HG03097 (cell line): ENCODE results near the gene MBD3.
"Not testable (repeated sequence)": the region's sequence is repeated elsewhere in the genome, so short reads cannot be mapped to it uniquely, and the experiment has no call there.

Experiments
- ATAC-seq: cut with Tn5 transposase; IDR thresholded peaks from one replicate; pipeline ENCODE4 v1.9.1; 2021; ENCODE audit not compliant: unreplicated experiment, low FRiP score

Gene MBD3, protein sequence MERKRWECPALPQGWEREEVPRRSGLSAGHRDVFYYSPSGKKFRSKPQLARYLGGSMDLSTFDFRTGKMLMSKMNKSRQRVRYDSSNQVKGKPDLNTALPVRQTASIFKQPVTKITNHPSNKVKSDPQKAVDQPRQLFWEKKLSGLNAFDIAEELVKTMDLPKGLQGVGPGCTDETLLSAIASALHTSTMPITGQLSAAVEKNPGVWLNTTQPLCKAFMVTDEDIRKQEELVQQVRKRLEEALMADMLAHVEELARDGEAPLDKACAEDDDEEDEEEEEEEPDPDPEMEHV

DNA sequence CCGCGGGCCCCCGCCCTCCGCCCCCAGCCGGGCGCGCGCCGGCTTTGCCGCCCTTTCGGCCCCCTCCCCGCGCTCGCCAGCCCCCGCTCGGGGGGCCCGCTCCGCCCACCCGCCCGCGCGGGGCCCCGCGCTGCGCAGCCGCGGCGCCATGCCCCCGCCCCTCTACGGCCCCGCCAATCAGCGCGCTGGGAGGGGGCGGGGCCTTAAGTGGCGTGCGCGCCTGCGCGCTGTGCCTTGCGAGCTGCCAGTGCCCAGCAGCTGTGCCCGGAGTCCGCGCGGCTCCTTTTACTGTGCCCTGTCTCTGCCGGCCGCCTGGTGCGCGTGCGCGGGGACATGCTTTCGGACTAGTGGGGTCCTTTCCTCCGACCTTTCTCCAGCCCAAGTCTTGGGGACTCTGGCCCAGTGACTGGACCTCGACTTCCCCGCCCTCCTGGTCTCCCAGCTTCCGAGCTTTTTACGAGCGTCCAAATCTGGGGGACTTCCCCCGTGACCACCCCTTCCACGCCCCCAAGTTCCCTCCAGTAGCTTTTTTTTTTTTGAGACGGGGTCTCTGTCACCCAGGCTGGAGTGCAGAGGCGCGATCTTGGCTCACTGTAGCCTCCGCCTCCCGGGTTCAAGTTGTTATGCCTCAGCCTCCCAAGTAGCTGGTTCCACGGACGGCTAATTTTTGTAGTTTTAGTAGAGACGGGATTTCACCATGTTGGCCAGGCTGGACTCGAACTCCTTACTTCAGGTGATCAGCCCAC, at the start of gene MBD3:
Gene MBD3, minus strand, starts transcription at position 111 of the 746 bp plus-strand sequence. CDS start 234 bp downstream, outside the sequence.
- ATAC-seq = peak; percentile 76

- not testable (repeated sequence) for ATAC-seq
Measured at GRCh38 chr19:1640893-1641448, 48.3 kb upstream of the MBD3 start.

GRCh38 chr19:1636325-1637236, 43.9 kb upstream of the MBD3 start:
- no peak for ATAC-seq

DNA sequence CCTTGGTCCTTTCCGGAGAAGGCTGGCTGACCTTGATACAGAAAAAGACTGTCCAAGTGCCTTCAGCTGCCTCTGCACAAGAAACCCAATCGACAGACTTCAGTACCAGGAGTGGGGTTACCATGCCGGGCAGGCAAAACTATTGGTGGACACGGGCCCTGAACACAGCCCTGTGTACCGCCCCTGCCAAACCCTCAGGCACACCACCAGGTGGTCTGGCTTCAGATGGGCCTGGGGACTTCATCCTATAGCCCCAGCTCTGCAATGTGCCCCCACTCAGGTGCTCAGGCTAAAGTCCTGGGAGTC, 42.2 kb upstream of the MBD3 start:
- no peak for ATAC-seq

DNA sequence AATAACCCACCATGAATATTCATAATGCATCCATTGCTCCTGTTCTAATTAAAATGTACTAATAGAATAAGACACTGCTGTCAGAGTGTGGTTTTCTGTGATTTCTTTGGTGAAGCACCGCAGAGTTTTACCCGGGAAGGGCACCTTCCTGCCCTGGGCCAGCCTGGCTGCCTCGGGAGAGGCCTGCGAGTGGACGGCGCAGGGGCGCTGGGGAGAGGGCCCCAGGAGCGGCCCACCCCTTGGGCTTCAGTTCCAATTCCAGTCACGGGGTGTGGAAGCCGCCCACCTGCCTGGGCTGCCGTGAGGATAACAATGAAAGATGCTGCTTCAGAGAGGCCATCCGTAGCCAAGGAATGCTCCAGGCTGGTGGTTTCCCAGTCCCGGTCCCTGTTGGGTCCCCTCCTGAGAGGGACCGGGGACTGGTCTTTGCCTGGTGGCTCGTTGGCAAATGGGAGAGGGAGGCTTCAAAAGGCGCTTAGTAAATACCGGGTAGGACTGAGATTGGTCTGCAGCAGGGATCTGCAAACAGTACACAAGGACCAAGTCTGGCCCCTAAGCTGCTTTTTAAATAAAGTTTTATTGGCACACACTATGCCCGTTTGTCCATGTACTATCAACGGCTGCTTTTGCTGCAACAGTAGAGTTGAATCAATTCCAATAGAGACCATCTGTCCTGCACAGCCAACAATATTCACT, 41.7 kb upstream of the MBD3 start:
- ATAC-seq = no peak

DNA sequence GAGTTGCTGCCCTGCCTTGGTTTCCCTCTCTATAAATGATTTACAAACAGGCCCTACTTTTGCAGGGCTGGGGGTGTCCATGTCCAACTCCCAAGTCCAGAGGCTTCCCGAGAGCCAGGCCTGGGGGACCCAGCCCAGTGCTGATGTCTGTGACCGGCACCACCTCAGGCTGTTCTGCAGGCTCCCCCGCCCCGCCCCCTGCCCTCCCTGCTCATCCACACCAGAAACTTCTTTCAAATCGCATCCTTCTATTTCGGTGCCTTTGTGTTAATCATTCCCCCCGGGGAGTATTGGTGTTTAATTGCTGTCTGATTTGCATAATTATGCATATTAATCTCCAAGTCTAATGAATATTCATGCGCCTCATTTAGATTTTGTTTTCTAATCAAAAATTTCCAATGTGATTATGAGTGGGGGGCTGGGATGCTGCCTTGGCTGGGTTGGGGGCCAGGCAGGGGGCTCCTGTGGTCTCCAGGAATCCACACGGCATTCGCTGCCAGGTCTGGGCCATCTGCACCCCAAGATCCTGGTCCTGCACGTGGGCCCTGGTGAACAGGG, 40.7 kb upstream of the MBD3 start:
- ATAC-seq = no peak

DNA sequence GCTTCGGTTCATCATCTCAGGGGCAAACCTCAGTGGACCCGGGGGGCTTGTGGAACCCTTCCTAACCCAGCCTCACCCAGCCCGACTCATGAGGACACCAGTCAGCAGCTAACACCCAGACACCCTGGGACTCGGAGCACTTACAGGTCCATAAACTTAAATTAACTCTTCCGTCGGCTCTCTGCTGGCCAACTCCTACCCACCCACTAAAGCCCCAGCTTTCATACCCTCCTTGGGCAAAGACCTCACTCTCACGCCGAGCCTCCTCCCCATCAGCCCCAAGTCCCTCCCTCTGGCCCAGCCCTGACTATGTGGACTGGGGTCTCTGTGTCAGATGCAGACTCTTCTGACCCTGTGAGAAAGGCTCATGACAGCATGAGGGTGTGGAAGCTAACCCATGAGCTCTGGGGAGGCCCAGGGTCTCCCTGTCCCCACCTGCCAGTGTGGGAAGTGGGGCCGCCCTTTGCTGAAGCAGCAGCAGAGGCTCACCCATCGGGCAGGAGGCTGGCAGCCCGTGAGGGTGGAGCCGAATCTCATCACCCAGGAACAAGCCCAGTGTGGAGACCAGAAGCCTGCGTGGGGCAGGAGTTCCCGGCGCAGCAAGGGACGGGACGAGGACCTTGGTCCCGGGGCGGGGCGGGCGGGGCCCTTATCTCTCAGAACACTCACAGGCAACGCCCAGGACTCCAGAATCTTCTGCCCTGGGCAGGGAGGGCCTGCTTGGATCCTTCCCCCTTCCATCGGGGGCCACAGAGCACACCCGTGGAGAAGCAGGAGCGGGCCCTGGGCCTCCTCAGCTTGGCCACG, 40.0 kb upstream of the MBD3 start:
- no peak for ATAC-seq

GRCh38 chr19:1631557-1632100, 39.0 kb upstream of the MBD3 start:
- ATAC-seq = no peak

- no peak for ATAC-seq
Measured at GRCh38 chr19:1630811-1631210, 38.1 kb upstream of the MBD3 start.

- ATAC-seq = no peak
Measured at GRCh38 chr19:1630012-1630411, 37.3 kb upstream of the MBD3 start.

DNA sequence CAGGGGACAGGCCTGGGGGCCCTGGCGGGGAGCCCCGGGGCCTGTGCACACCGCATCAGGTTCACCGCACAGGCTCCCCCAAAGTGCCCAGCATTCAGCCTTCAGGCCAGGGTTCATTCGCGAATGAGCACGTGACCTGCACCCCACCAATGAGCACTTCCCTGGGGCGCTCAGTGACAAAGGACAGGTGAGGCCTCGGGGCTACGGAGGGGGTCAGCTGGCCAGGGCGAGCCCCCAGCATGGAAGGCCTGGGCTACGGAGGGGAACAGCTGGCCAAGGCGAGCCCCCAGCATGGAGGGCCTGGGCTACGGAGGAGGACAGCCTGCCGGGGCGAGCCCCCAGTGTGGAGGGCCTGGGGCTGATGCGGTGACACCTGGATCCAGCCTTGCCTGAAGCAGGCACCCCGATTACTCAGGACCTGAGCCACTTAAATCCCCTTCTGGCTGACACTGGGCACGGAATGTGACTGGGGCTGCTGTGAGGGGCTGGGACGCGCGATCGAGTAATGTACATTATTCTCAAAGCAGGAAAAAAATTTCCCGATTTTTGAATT, 36.7 kb upstream of the MBD3 start:
- no peak for ATAC-seq

- ATAC-seq = no peak
Measured at GRCh38 chr19:1627194-1627593, 34.5 kb upstream of the MBD3 start.

DNA sequence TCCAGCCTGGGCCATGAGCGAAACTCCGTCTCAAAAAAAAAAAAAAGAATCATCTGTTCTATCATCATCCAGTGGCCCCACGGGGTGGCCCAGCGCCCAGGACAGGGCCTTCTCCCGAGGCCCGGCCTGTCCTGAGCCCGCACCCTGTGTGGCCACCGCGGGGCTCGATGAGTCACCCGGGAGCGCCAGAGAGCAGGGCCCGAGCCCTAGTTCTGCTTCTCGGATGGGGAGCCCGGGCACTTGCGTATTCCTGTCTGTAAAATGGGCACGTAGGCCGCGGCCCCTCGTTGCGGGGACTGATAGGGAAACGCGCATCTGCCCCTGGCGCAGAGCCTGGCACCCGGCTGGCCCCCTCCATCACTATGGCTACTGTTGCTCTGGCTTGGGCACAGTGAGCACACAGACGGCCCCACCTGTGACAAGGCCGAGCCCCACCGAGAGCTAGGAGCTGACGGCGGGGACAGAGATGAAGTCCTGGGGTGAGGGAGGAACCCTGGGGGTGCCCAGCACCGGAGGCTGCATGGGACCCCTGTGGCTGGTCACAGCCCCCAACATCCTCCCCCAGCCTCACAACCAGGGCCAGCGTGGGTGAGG, 33.8 kb upstream of the MBD3 start:
- no peak for ATAC-seq

DNA sequence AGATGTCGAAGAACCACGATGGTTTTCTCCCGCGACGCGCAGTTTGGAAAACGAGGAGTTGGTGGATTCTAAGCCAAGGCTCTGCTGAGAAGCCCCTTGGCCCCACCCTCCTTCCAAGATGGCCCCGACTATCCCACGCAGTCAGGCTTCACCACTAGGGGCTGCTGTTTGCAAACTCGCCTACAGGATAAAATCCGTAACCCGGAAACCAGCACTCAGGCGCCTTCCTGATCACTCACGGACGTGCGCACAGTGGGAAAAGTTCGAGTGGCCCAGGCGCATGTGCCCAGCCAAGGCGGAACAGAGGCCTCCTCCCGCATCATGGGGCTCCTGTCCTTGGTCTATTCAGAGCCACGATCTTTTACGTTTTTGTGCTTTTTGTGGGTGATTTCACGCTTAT, 31.8 kb upstream of the MBD3 start:
- ATAC-seq = no peak

DNA sequence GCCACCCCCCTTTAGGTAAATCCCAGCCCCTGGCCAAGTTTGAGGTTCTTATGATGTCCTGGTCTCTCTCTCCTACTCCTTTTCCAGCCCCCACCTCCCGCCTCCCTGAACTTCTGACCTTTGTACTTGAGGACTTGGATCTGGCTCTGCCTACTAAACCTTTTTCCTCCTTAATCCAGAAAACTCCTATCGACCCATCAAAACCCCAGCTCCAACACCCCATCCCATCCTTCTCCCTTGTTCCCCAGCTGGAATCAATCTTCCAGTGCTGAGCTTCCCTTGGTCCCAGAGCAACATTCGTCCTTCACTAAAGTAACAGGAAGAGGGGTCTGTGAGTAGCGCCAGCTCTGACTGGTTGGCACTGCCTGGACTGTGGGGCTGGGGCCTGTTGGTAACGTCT, 29.9 kb upstream of the MBD3 start:
- no peak for ATAC-seq

DNA sequence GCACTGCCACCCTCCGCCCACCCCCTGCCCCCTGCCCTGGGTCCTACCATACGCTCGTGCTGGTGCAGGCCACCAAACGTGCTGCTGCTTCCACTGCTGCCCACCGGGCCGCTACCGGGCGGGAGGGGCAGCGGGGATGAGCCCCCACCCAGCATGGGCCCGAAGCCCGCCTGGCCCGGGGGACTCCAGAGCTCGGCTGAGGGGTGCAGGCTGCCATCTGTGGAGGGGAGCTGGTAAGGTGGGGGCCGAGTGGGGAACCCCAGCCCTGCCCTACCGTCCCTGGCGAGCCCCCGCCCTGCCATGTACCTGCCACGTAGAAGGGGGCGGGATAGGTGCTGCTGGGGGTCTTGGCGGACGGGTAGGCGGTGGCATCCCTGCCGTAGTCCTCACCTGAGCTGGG, 29.3 kb upstream of the MBD3 start:
- no peak for ATAC-seq

- ATAC-seq = no peak
Measured at GRCh38 chr19:1621574-1621973, 28.9 kb upstream of the MBD3 start.

DNA sequence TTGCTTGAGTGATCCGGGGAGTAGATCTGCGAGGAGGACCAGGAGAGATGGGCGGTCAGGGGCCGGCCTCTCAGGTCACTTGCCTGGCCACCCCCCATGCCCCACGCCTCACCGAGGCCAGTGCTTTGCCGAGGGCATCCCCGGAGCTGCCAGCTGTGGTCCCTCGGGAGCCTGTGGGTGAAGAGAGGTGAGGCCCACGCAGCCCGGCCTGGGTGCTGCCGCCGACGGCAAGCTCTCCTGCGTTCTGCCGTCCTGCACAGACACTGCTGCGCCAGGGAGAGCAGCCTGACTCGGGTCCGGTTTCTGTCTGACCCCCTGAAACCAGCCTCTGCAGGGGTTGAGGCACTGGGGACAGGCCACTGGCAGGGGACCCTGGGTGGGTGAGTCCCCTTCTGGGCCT, 28.4 kb upstream of the MBD3 start:
- no peak for ATAC-seq
